ENCODE measurements around the gene CTXN1. TPM values are rescaled to one million over a fixed set of nuclear protein-coding genes. Genes with fewer than 3 reads are reported as not detected.
A peak's percentile ranks its signal among the peaks of the same experiment; 100 is the strongest.

The CTXN1 gene
- polyA plus RNA-seq, 1 donor = 7.0 TPM

- Histone ChIP-seq H3K27me3 (ENCODE audit: control insufficient read depth, insufficient read depth, low read length) (no peaks in the 10 kb centered on the region), H3K9me3 (ENCODE audit: control insufficient read depth, low read depth, low read length) (no peaks in the 10 kb centered on the region), H3K27ac (ENCODE audit: low read length) (no peak overlapping the region), H3K4me1 (ENCODE audit: control insufficient read depth, insufficient read depth, low read length) (peaks cover 2% of the 10 kb centered on the region), H3K4me3 (ENCODE audit: low read length) (no peak overlapping the region), H3K36me3 (ENCODE audit: control insufficient read depth, insufficient read depth, low read length) (no peaks in the 10 kb centered on the region)
- no CpG with 5 or more reads among the region's 4 CpGs for WGBS (ENCODE audit: insufficient coverage, low lambda C conversion rate)
- no peak for DNase-seq
These were observed 22.0 kb upstream of the CTXN1 start for GRCh38 chr19:7947939-7948338.

GRCh38 chr19:7944177-7944761 lies 18.3 kb upstream of the CTXN1 start:
- peak overlapping the region; percentile 95 for H3K27ac ChIP-seq (ENCODE audit: low read length)
- H3K27me3 ChIP-seq (ENCODE audit: control insufficient read depth, insufficient read depth, low read length) = no peaks in the 10 kb centered on the region
- peak overlapping the region; percentile 97 for H3K4me3 ChIP-seq (ENCODE audit: low read length)
- peaks cover 12% of the 10 kb centered on the region for H3K36me3 ChIP-seq (ENCODE audit: control insufficient read depth, insufficient read depth, low read length)
- peaks cover 7% of the 10 kb centered on the region for H3K4me1 ChIP-seq (ENCODE audit: control insufficient read depth, insufficient read depth, low read length)
- peak; percentile 86 to 90 for DNase-seq
- WGBS (ENCODE audit: insufficient coverage, low lambda C conversion rate) = no CpG with 5 or more reads among the region's 18 CpGs
- no peaks in the 10 kb centered on the region for H3K9me3 ChIP-seq (ENCODE audit: control insufficient read depth, low read depth, low read length)

GRCh38 chr19:7943444-7944176 lies 17.7 kb upstream of the CTXN1 start, which contains the start of gene TIMM44:
TIMM44 (minus strand) TSS chr19:7943666; CDS start chr19:7943651, 15 bp downstream.
- Histone ChIP-seq H3K4me1 (ENCODE audit: control insufficient read depth, insufficient read depth, low read length) (peaks cover 7% of the 10 kb centered on the region), H3K9me3 (ENCODE audit: control insufficient read depth, low read depth, low read length) (no peaks in the 10 kb centered on the region), H3K36me3 (ENCODE audit: control insufficient read depth, insufficient read depth, low read length) (peaks cover 16% of the 10 kb centered on the region), H3K27ac (ENCODE audit: low read length) (peak within 1 kb of the TSS; percentile 95), H3K4me3 (ENCODE audit: low read length) (peak within 1 kb of the TSS; percentile 97), H3K27me3 (ENCODE audit: control insufficient read depth, insufficient read depth, low read length) (no peaks in the 10 kb centered on the region)
- whole genome bisulfite sequencing (ENCODE audit: insufficient coverage, low lambda C conversion rate) = no CpG with 5 or more reads among the region's 56 CpGs
- DNase-seq = peak; percentile 99 to 100

GRCh38 chr19:7942981-7943443 lies 17.1 kb upstream of the CTXN1 start:
- DNase-seq = no peak
- peak overlapping the region; percentile 97 for H3K4me3 ChIP-seq (ENCODE audit: low read length)
- no CpG with 5 or more reads among the region's 33 CpGs for WGBS (ENCODE audit: insufficient coverage, low lambda C conversion rate)
- H3K27ac ChIP-seq (ENCODE audit: low read length) = peak overlapping the region; percentile 95
- no peaks in the 10 kb centered on the region for H3K27me3 ChIP-seq (ENCODE audit: control insufficient read depth, insufficient read depth, low read length)
- peaks cover 7% of the 10 kb centered on the region for H3K4me1 ChIP-seq (ENCODE audit: control insufficient read depth, insufficient read depth, low read length)
- H3K9me3 ChIP-seq (ENCODE audit: control insufficient read depth, low read depth, low read length) = no peaks in the 10 kb centered on the region
- peaks cover 19% of the 10 kb centered on the region for H3K36me3 ChIP-seq (ENCODE audit: control insufficient read depth, insufficient read depth, low read length)

- no peak for DNase-seq
- Histone ChIP-seq H3K4me1 (ENCODE audit: control insufficient read depth, insufficient read depth, low read length) (peaks cover 7% of the 10 kb centered on the region), H3K9me3 (ENCODE audit: control insufficient read depth, low read depth, low read length) (no peaks in the 10 kb centered on the region), H3K4me3 (ENCODE audit: low read length) (no peak overlapping the region), H3K36me3 (ENCODE audit: control insufficient read depth, insufficient read depth, low read length) (peaks cover 25% of the 10 kb centered on the region), H3K27ac (ENCODE audit: low read length) (no peak overlapping the region), H3K27me3 (ENCODE audit: control insufficient read depth, insufficient read depth, low read length) (no peaks in the 10 kb centered on the region)
- WGBS (ENCODE audit: insufficient coverage, low lambda C conversion rate) = 83% methylated on average over 1 of the region's 19 CpGs
These were observed 16.1 kb upstream of the CTXN1 start for GRCh38 chr19:7941895-7942596.

- no peak overlapping the region for H3K4me3 ChIP-seq (ENCODE audit: low read length)
- peaks cover 34% of the 10 kb centered on the region for H3K36me3 ChIP-seq (ENCODE audit: control insufficient read depth, insufficient read depth, low read length)
- WGBS (ENCODE audit: insufficient coverage, low lambda C conversion rate) = no CpG with 5 or more reads among the region's 13 CpGs
- H3K27me3 ChIP-seq (ENCODE audit: control insufficient read depth, insufficient read depth, low read length) = no peaks in the 10 kb centered on the region
- H3K4me1 ChIP-seq (ENCODE audit: control insufficient read depth, insufficient read depth, low read length) = peaks cover 7% of the 10 kb centered on the region
- no peak overlapping the region for H3K27ac ChIP-seq (ENCODE audit: low read length)
- H3K9me3 ChIP-seq (ENCODE audit: control insufficient read depth, low read depth, low read length) = no peaks in the 10 kb centered on the region
- DNase-seq = no peak
These were observed 14.9 kb upstream of the CTXN1 start for GRCh38 chr19:7940841-7941240.

GRCh38 chr19:7934766-7935165 lies 8.8 kb upstream of the CTXN1 start:
- no peak overlapping the region for H3K27ac ChIP-seq (ENCODE audit: low read length)
- H3K4me3 ChIP-seq (ENCODE audit: low read length) = no peak overlapping the region
- 100% methylated on average over 5 of the region's 21 CpGs for WGBS (ENCODE audit: insufficient coverage, low lambda C conversion rate)
- H3K9me3 ChIP-seq (ENCODE audit: control insufficient read depth, low read depth, low read length) = no peaks in the 10 kb centered on the region
- peaks cover 75% of the 10 kb centered on the region for H3K36me3 ChIP-seq (ENCODE audit: control insufficient read depth, insufficient read depth, low read length)
- no peaks in the 10 kb centered on the region for H3K27me3 ChIP-seq (ENCODE audit: control insufficient read depth, insufficient read depth, low read length)
- DNase-seq = no peak
- no peaks in the 10 kb centered on the region for H3K4me1 ChIP-seq (ENCODE audit: control insufficient read depth, insufficient read depth, low read length)

- Histone ChIP-seq H3K27ac (ENCODE audit: low read length) (no peak overlapping the region), H3K27me3 (ENCODE audit: control insufficient read depth, insufficient read depth, low read length) (no peaks in the 10 kb centered on the region), H3K4me1 (ENCODE audit: control insufficient read depth, insufficient read depth, low read length) (no peaks in the 10 kb centered on the region), H3K4me3 (ENCODE audit: low read length) (no peak overlapping the region), H3K36me3 (ENCODE audit: control insufficient read depth, insufficient read depth, low read length) (peaks cover 74% of the 10 kb centered on the region), H3K9me3 (ENCODE audit: control insufficient read depth, low read depth, low read length) (no peaks in the 10 kb centered on the region)
- no peak for DNase-seq
- no CpG with 5 or more reads among the region's 55 CpGs for WGBS (ENCODE audit: insufficient coverage, low lambda C conversion rate)
These were observed 8.1 kb upstream of the CTXN1 start for GRCh38 chr19:7933828-7934725.

- Histone ChIP-seq H3K4me1 (ENCODE audit: control insufficient read depth, insufficient read depth, low read length) (no peaks in the 10 kb centered on the region), H3K4me3 (ENCODE audit: low read length) (no peak overlapping the region), H3K27ac (ENCODE audit: low read length) (no peak overlapping the region), H3K27me3 (ENCODE audit: control insufficient read depth, insufficient read depth, low read length) (no peaks in the 10 kb centered on the region), H3K9me3 (ENCODE audit: control insufficient read depth, low read depth, low read length) (no peaks in the 10 kb centered on the region), H3K36me3 (ENCODE audit: control insufficient read depth, insufficient read depth, low read length) (peaks cover 69% of the 10 kb centered on the region)
- no peak for DNase-seq
- WGBS (ENCODE audit: insufficient coverage, low lambda C conversion rate) = no CpG with 5 or more reads among the region's 14 CpGs
These were observed 7.5 kb upstream of the CTXN1 start for GRCh38 chr19:7933411-7933810.

- Histone ChIP-seq H3K4me1 (ENCODE audit: control insufficient read depth, insufficient read depth, low read length) (no peaks in the 10 kb centered on the region), H3K27ac (ENCODE audit: low read length) (no peak overlapping the region), H3K4me3 (ENCODE audit: low read length) (no peak overlapping the region), H3K27me3 (ENCODE audit: control insufficient read depth, insufficient read depth, low read length) (no peaks in the 10 kb centered on the region), H3K36me3 (ENCODE audit: control insufficient read depth, insufficient read depth, low read length) (peaks cover 68% of the 10 kb centered on the region), H3K9me3 (ENCODE audit: control insufficient read depth, low read depth, low read length) (no peaks in the 10 kb centered on the region)
- WGBS (ENCODE audit: insufficient coverage, low lambda C conversion rate) = no CpG with 5 or more reads among the region's 10 CpGs
- DNase-seq = no peak
These were observed 7.0 kb upstream of the CTXN1 start for GRCh38 chr19:7932930-7933300.
